GM19099 (cell line): ENCODE data around the gene QPCT.

Experiments used
- POLR2A ChIP-seq: IDR thresholded peaks from 3 replicates; pipeline ENCODE4 v1.6.1; 2011; ENCODE audit warnings: low read depth; ENCODE audit not compliant: insufficient read length; ENCODE audit errors: extremely low read depth

QPCT gene

GRCh38 chr2:37344453-37345361 is at the start of gene QPCT:
Gene QPCT (plus strand): TSS chr2:37344630. CDS start chr2:37344732, 102 bp downstream.
- TF ChIP-seq POLR2A = no peak

GRCh38 chr2:37295469-37296073 is 48.9 kb upstream of the QPCT start:
- no peak for TF ChIP-seq POLR2A

GRCh38 chr2:37297632-37298031 is 46.8 kb upstream of the QPCT start:
- no peak for TF ChIP-seq POLR2A

DNA sequence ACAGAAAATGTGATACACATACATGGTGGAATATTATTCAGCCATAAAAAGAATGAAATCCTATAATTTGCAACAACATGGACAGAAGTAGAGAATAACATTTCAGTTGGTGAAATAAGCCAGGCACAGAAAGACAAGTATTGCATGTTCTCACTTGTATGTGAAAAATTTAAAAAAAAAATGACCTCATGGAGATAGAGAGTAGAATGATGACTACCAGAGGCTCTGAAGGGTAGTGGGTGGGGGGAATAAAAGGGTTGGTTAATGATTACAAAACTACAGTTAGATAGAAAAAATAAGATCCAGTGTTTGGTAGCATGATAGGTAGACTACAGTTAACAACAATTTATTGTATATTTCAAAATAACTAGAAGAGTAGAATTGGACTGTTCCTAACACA is 44.3 kb upstream of the QPCT start:
- TF ChIP-seq POLR2A = no peak

DNA sequence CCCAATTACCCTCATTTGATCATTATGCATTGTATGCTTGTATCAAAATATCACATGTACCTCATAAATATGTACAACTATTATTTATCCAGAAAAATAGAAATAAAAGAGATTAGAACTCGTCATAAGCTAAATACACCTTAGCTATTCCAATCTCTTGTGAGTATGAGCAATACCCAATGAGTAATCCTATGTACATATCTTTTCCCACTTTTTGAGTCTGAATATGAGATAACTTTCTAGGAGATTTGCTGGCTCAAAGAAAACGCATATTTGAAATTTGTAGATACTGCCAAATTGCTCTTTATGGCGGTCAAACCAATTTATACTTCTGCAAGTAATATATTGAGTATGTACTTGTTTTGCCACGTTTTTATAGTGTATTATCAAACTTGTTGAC is 43.9 kb upstream of the QPCT start:
- TF ChIP-seq POLR2A = no peak

- no peak for TF ChIP-seq POLR2A
Measured at GRCh38 chr2:37301408-37301807, 43.0 kb upstream of the QPCT start.

- no peak for TF ChIP-seq POLR2A
Measured at GRCh38 chr2:37302701-37303252, 41.7 kb upstream of the QPCT start.

DNA sequence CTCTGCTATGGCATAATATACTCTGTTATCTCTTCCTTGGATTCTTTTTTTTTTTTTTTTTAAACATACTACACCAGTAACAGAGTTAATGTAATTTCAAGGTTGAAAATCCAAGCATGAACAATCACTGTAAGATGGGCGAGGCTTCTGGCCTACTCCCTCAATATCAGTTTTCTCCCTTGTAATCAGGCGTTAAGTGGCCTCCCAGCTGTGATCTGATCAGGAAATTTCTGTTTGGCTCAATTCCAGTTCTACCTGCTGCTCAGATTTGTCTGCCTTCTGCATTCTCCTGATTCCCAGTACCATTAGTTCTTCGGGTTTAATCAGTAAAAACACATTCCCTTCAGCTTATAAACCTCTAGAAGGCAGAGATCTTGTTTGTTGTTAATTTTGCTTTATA is 38.4 kb upstream of the QPCT start:
- TF ChIP-seq POLR2A = no peak

DNA sequence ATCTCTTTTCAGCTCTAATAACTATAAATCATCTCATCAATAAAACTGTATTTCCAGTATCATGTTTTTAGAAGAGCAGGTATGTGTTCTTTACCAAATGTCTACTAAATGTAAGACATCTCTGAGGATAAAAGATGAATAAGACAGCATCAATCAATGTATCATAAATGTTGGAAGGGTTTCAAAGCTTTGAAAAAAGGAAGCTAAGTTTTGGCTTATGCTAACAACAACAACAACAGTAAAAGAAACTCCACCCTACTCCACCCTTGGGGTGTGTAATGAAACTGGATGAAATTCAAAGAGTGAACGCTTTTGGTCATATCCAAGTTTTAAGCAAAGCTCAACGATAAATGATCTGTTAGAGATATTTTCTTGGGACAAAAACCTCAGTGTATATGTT is 36.9 kb upstream of the QPCT start:
- TF ChIP-seq POLR2A = no peak

GRCh38 chr2:37315364-37315763 is 29.1 kb upstream of the QPCT start:
- no peak for TF ChIP-seq POLR2A

DNA sequence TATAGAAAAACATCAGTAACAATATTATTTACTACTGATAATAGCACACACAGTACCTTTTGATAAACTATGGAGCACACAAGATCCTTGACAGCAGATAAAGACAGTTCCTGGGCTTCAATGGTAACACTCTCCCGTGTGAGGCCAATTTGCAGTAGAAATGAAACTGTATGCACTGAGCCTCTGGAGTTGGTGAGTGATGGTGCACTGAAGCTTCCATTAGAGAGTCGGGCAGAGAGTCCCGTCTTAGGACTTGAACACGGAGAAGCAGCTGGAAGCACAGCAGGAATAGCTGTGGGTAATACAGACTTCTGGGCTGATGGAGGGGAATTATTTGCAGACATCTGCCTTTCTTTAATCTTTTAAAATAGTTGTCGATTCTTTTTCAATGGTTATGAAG is 28.2 kb upstream of the QPCT start:
- TF ChIP-seq POLR2A = no peak

DNA sequence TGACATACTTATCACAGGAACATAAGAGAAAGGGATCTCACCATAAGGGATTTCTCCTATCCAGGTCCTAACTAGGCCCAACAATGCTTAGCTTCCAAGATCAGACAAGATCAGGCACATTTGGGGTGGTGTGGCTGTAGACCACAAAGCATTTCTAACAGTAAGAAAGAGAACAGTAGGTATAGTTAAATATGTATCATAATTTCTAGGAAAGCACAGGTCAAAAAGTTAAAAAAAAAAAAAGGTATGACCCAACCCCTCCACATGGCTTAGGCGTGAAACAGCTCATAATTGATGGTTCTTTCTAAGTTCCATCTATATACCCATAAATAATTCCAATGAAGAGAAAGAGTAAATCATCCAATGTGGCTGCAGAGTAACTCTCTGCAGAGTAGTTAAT is 26.7 kb upstream of the QPCT start:
- no peak for TF ChIP-seq POLR2A

GRCh38 chr2:37318401-37318800 is 26.0 kb upstream of the QPCT start:
- no peak for TF ChIP-seq POLR2A

DNA sequence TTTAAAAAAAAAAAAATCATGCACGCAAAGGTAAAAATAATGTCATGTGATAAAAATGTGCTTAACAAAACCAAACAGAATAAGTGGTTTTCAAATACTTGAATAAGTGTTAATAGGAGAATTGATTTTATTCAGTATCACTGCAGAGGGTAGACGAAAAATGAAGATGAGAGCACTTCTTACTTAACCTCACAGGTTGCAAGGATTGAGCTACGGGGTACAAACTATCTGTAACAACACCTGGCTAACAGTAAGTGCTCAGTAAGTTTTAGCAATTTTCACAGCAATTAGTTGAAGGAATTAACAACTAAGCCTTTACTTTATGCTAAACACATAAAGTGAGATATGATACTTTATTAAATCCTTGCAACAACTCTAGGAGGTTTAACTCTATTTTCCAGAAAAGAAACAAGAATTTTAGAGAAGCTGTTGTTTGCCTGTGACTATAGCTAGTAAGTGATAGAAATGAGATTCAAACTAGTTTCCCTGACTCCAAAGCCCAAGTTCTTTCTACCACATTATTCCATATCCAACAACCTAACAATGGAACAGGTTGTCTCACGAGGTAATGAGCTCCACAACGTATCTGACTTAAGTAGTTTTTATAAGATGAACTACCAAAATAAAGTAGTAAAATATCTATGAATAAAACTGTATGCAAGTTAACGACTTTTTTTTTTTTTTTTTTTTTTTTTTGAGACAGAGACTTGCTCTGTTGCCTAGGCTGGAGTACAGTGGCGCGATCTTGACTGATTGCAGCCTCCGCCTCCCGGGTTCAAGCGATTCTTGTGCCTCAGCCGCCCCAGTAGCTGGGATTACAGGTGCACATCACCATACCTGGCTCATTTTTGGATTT is 24.4 kb upstream of the QPCT start:
- TF ChIP-seq POLR2A = no peak
